ENCODE data around the gene FNTB.

GRCh38 chr14:64993266-64993930, 6.7 kb downstream of the FNTB start:
- TF ChIP-seq CTCF (conservative IDR thresholded peaks at IDR 0.05) (no peak), ZFX (IDR thresholded peaks at IDR 0.05) (no peak)
